ENCODE measurements around the gene ITGB3BP. TPM values are rescaled to one million over a fixed set of nuclear protein-coding genes. Genes with fewer than 3 reads are reported as not detected.

Gene ITGB3BP
- total RNA-seq, 2 donors from 2014 or later = 41.5 to 62.7 TPM

DNA sequence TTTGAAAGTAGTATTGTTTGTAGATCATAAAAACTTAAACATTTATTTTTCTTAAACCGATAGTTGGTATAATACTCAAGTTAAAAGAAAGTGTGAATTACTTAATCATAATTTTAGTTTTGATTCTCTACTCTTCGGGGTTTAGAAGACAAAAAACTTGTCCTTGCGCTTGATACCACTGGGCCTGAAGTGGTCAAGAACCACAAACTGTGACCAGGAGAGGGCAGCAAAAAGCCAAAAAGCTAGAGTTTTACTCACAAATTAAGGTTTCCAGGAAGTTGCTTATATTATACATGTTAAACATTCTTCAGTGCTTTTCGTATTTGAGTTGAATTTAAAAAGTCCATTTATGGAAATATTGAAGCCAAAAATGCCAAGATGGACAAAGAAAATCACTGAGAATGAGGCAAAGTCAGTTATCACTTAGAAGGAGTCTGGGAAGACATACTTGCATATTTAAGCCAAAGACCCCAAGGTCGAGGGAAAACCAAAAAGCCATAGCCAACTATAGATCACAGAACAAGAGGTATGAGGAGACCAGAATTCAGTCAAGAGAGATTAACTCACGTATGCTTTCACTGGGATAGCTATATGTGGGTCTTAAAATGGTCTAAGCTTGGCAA lies 34.5 kb upstream of the ITGB3BP start:
- Histone ChIP-seq H3K4me3 (ENCODE audit: low read length) (no peak overlapping the region), H3K27ac (ENCODE audit: low read depth, low read length) (no peak overlapping the region), H3K27me3 (ENCODE audit: control insufficient read depth, insufficient read depth, low read length, poor library complexity, severe bottlenecking) (no peaks in the 10 kb centered on the region), H3K9me3 (ENCODE audit: control insufficient read depth, low read length) (no peaks in the 10 kb centered on the region), H3K9ac (ENCODE audit: extremely low read depth, low read length, poor library complexity, severe bottlenecking) (no peak overlapping the region), H3K4me1 (ENCODE audit: control insufficient read depth, insufficient read depth, low read length) (no peaks in the 10 kb centered on the region), H3K36me3 (ENCODE audit: control insufficient read depth, insufficient read depth, low read length) (no peaks in the 10 kb centered on the region)
- 61 to 77% methylated on average over 4 to 5 of the region's 6 CpGs for WGBS, 2 experiments (ENCODE audit: insufficient coverage in 1 of 2, insufficient read length in 1 of 2)
- H3K4me3 Mint-ChIP-seq = no peak overlapping the region
- H3K36me3 Mint-ChIP-seq (ENCODE audit: low read depth) = peaks cover 14% of the 10 kb centered on the region
- H3K4me1 Mint-ChIP-seq = peaks cover 5% of the 10 kb centered on the region
- peak; percentile 85 for DNase-seq
- peaks cover 3% of the 10 kb centered on the region for H3K9me3 Mint-ChIP-seq
- H3K27ac Mint-ChIP-seq = no peak overlapping the region
- no peaks in the 10 kb centered on the region for H3K27me3 Mint-ChIP-seq (ENCODE audit: insufficient read depth)
- TF ChIP-seq, protein P1, sequence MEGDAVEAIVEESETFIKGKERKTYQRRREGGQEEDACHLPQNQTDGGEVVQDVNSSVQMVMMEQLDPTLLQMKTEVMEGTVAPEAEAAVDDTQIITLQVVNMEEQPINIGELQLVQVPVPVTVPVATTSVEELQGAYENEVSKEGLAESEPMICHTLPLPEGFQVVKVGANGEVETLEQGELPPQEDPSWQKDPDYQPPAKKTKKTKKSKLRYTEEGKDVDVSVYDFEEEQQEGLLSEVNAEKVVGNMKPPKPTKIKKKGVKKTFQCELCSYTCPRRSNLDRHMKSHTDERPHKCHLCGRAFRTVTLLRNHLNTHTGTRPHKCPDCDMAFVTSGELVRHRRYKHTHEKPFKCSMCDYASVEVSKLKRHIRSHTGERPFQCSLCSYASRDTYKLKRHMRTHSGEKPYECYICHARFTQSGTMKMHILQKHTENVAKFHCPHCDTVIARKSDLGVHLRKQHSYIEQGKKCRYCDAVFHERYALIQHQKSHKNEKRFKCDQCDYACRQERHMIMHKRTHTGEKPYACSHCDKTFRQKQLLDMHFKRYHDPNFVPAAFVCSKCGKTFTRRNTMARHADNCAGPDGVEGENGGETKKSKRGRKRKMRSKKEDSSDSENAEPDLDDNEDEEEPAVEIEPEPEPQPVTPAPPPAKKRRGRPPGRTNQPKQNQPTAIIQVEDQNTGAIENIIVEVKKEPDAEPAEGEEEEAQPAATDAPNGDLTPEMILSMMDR (conservative IDR thresholded peaks at IDR 0.05) = peak; percentile 92

DNA sequence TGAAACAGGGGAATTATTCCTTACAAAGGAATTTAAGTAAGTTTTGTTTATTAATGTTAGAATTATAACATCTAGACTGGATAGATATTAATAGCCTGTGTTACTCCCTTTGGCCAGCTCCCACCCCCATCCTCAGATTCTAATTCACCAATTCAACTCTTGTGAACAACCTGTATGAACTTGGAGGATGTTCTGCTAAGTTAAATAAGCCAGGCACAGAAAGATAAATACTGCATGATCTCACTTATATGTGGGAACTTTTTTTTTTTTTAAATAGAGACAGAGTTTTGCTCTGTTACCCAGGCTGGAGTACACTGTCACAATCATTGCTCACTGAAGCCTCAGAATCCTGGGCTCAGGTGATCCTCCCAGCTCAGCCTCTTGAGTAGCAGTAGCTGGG lies 32.5 kb upstream of the ITGB3BP start:
- H3K27me3 ChIP-seq (ENCODE audit: control insufficient read depth, insufficient read depth, low read length, poor library complexity, severe bottlenecking) = no peaks in the 10 kb centered on the region
- H3K4me3 Mint-ChIP-seq = no peak overlapping the region
- H3K4me3 ChIP-seq (ENCODE audit: low read length) = no peak overlapping the region
- DNase-seq = no peak
- no peaks in the 10 kb centered on the region for H3K27me3 Mint-ChIP-seq (ENCODE audit: insufficient read depth)
- no peak overlapping the region for H3K27ac ChIP-seq (ENCODE audit: low read depth, low read length)
- no peaks in the 10 kb centered on the region for H3K4me1 ChIP-seq (ENCODE audit: control insufficient read depth, insufficient read depth, low read length)
- H3K4me1 Mint-ChIP-seq = peaks cover 5% of the 10 kb centered on the region
- H3K9me3 ChIP-seq (ENCODE audit: control insufficient read depth, low read length) = no peaks in the 10 kb centered on the region
- H3K27ac Mint-ChIP-seq = no peak overlapping the region
- TF ChIP-seq, protein P1 (conservative IDR thresholded peaks at IDR 0.05) = no peak
- no peaks in the 10 kb centered on the region for H3K36me3 ChIP-seq (ENCODE audit: control insufficient read depth, insufficient read depth, low read length)
- peaks cover 14% of the 10 kb centered on the region for H3K36me3 Mint-ChIP-seq (ENCODE audit: low read depth)
- peaks cover 3% of the 10 kb centered on the region for H3K9me3 Mint-ChIP-seq
- H3K9ac ChIP-seq (ENCODE audit: extremely low read depth, low read length, poor library complexity, severe bottlenecking) = no peak overlapping the region

DNA sequence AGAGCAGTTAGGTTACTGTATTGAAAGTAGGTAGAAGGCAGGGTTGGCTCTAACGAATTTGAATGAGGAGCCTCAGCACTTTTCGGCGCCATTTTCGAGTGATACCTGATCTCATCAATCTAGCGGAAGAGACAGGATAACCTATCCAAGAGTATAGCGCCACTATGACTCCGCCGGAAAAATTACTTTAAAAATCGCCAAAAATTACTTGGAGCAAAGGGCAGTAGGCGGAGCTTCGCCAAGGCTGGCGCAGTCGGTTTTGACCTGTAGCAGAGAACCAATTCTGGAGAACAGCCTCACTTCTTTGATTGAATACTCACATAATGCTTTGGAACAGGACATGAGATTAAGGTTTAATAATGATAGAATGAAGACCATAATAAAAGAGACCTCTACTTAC lies 25.9 kb upstream of the ITGB3BP start:
- no peak overlapping the region for H3K27ac ChIP-seq (ENCODE audit: low read depth, low read length)
- no peaks in the 10 kb centered on the region for H3K4me1 Mint-ChIP-seq
- TF ChIP-seq, protein P1 (conservative IDR thresholded peaks at IDR 0.05) = no peak
- no peaks in the 10 kb centered on the region for H3K36me3 ChIP-seq (ENCODE audit: control insufficient read depth, insufficient read depth, low read length)
- no peaks in the 10 kb centered on the region for H3K27me3 ChIP-seq (ENCODE audit: control insufficient read depth, insufficient read depth, low read length, poor library complexity, severe bottlenecking)
- H3K4me3 Mint-ChIP-seq = no peak overlapping the region
- 92 to 97% methylated on average over 9 to 13 of the region's 13 CpGs for WGBS, 2 experiments (ENCODE audit: insufficient coverage in 1 of 2, insufficient read length in 1 of 2)
- no peaks in the 10 kb centered on the region for H3K4me1 ChIP-seq (ENCODE audit: control insufficient read depth, insufficient read depth, low read length)
- no peak for DNase-seq
- H3K4me3 ChIP-seq (ENCODE audit: low read length) = no peak overlapping the region
- no peak overlapping the region for H3K27ac Mint-ChIP-seq
- no peaks in the 10 kb centered on the region for H3K9me3 ChIP-seq (ENCODE audit: control insufficient read depth, low read length)
- H3K9me3 Mint-ChIP-seq = no peaks in the 10 kb centered on the region
- H3K9ac ChIP-seq (ENCODE audit: extremely low read depth, low read length, poor library complexity, severe bottlenecking) = no peak overlapping the region
- peaks cover 6% of the 10 kb centered on the region for H3K36me3 Mint-ChIP-seq (ENCODE audit: low read depth)
- no peaks in the 10 kb centered on the region for H3K27me3 Mint-ChIP-seq (ENCODE audit: insufficient read depth)

Data from endodermal cell (in vitro differentiated cells).